Smooth muscle cell (in vitro differentiated cells): ENCODE data around the gene BNIP3. TPM values are rescaled to one million over a fixed set of nuclear protein-coding genes. Genes with fewer than 3 reads are reported as not detected.

ENCODE experiments used
- DNase-seq: peaks from one replicate; lab custom pipeline; 2025; ENCODE audit not compliant: unreplicated experiment; lab: John Stamatoyannopoulos, UW
- H2AFZ ChIP-seq: fragments of 200-600 bp; sonication (generic); 2 replicates; pipeline ENCODE4 v1.6.0; 2016; ENCODE audit warnings: antibody characterized with exemption, low read depth, mild to moderate bottlenecking
- H3F3A ChIP-seq: fragments of 200-600 bp; sonication (generic); 2 replicates; pipeline ENCODE4 v1.6.0; 2017; ENCODE audit warnings: antibody characterized with exemption, low read depth
- H3K27ac ChIP-seq: fragments of 200-600 bp; sonication (generic); 2 replicates; pipeline ENCODE4 v1.5.1; 2016; ENCODE audit warnings: low read depth, mild to moderate bottlenecking
- H3K27me3 ChIP-seq: fragments of 200-600 bp; sonication (generic); 2 replicates; pipeline ENCODE4 v1.6.1; 2016; ENCODE audit warnings: low read depth, mild to moderate bottlenecking
- H3K36me3 ChIP-seq: fragments of 200-600 bp; sonication (generic); 2 replicates; pipeline ENCODE4 v1.5.1; 2016; ENCODE audit warnings: low read depth
- H3K4me1 ChIP-seq: fragments of 200-600 bp; sonication (generic); 2 replicates; pipeline ENCODE4 v1.5.1; 2016; ENCODE audit warnings: low read depth
- H3K4me2 ChIP-seq: fragments of 200-600 bp; sonication (generic); 2 replicates; pipeline ENCODE4 v1.6.0; 2016; ENCODE audit warnings: mild to moderate bottlenecking
- H3K4me3 ChIP-seq: fragments of 200-600 bp; sonication (generic); 2 replicates; pipeline ENCODE4 v1.5.1; 2016; ENCODE audit warnings: mild to moderate bottlenecking
- H3K79me2 ChIP-seq: fragments of 200-600 bp; sonication (generic); 2 replicates; pipeline ENCODE4 v1.6.0; 2016; ENCODE audit warnings: low read depth, mild to moderate bottlenecking
- H3K9ac ChIP-seq: fragments of 200-600 bp; sonication (generic); 2 replicates; pipeline ENCODE4 v1.6.0; 2016; ENCODE audit warnings: low read depth
- H3K9me3 ChIP-seq: fragments of 200-600 bp; sonication (generic); replicated peaks from 2 replicates; pipeline ENCODE4 v1.5.1; 2016; ENCODE audit warnings: low read depth
- H4K20me1 ChIP-seq: fragments of 200-600 bp; sonication (generic); 2 replicates; pipeline ENCODE4 v1.6.0; 2016; ENCODE audit warnings: low read depth
- CTCF ChIP-seq: fragments of 200-600 bp; sonication (generic); IDR thresholded peaks from 2 replicates; pipeline ENCODE4 v1.5.1; 2017; ENCODE audit warnings: borderline replicate concordance, mild to moderate bottlenecking, antibody characterized with exemption; ENCODE audit not compliant: insufficient read depth, poor library complexity, severe bottlenecking
- WGBS: methylation state at CpG from one replicate; pipeline ENCODE4 v1.1.7; 2016; ENCODE audit warnings: low lambda C conversion rate; 5-methylcytosine and 5-hydroxymethylcytosine counted together
- polyA plus RNA-seq: library from polyadenylated mRNA; unstranded; fragments of >200 nt; fragmentation: Nextera tagmentation; extraction: Ambion mirVana; gene quantifications from 2 replicates; pipeline ENCODE4 v1.2.1, GENCODE V29; 2016
- total RNA-seq: library from RNA; depleted of rRNA; stranded (reverse); fragments of >200 nt; gene quantifications from 2 replicates; pipeline ENCODE4 v1.2.3, GENCODE V29; 2014

The BNIP3 gene, protein sequence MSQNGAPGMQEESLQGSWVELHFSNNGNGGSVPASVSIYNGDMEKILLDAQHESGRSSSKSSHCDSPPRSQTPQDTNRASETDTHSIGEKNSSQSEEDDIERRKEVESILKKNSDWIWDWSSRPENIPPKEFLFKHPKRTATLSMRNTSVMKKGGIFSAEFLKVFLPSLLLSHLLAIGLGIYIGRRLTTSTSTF
- total RNA-seq (290 and 292 TPM in 2 replicates), polyA plus RNA-seq (213 and 244 TPM in 2 replicates)

DNA sequence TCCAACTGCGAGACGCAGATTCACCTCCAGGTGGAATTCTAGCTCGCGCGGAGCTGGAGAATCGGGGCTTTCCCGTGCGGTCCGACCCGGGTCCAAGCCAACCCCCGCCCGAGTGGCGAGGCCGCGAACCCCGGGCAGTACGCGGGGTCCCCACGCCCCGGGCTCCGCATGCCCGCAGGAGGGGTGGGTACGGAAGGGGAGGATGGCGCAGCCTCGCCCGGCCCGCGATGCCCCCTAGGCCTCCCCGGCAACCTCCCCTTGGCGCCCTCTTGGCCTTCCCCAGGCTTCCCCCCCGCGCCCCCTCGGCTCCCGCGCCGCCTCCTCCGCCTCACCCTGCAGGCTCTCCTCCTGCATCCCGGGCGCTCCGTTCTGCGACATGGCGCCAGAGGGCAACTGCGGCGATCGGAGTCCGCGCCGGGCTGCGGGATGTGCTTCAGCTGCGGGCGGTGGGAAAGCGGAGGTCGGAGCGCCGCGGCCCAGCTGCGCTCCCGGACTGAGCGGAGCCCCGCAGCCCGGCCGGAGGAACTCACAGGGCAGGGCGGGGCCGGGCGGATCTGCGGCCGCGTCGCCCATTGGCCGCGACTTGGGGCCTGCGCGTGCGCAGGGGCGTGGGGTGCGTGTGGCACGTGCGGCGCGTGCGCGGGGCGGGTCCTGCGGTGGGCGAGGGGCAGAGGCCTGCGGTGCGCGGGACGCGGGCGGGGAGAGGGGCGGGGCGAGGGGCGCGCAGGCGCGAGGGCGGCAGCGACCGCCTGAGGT, at the start of gene BNIP3:
BNIP3 (minus strand) TSS at position 495 of the 756 bp plus-strand sequence; CDS start at position 378, 117 bp downstream.
- Histone ChIP-seq H3K4me1 (peaks cover 23% of the 10 kb centered on the region), H3K27ac (peak within 1 kb of the TSS; percentile 63), H3K4me2 (peak within 1 kb of the TSS; percentile 97), H2AFZ (peak within 1 kb of the TSS; percentile 48), H3K9ac (peak within 1 kb of the TSS; percentile 46), H3K27me3 (no peaks in the 10 kb centered on the region), H3K4me3 (peak within 1 kb of the TSS; percentile 67), H3F3A (peaks cover 14% of the 10 kb centered on the region), H3K9me3 (no peaks in the 10 kb centered on the region), H3K36me3 (no peaks in the 10 kb centered on the region), H4K20me1 (peaks cover 47% of the 10 kb centered on the region), H3K79me2 (peaks cover 51% of the 10 kb centered on the region)
- 3% methylated on average over 36 of the region's 100 CpGs for WGBS
- peak; percentile 92 for DNase-seq
- TF ChIP-seq CTCF: no peak

GRCh38 chr10:132030898-132031463, 49.3 kb upstream of the BNIP3 start:
- Histone ChIP-seq H4K20me1 (no peaks in the 10 kb centered on the region), H3K4me2 (no peak overlapping the region), H3F3A (no peaks in the 10 kb centered on the region), H2AFZ (no peak overlapping the region), H3K36me3 (no peaks in the 10 kb centered on the region), H3K4me1 (no peaks in the 10 kb centered on the region), H3K27me3 (peaks cover 53% of the 10 kb centered on the region), H3K79me2 (no peaks in the 10 kb centered on the region), H3K27ac (no peak overlapping the region), H3K9ac (no peak overlapping the region), H3K4me3 (no peak overlapping the region), H3K9me3 (no peaks in the 10 kb centered on the region)
- DNase-seq: no peak
- no peak for TF ChIP-seq CTCF
- WGBS: 85% methylated on average over 12 of the region's 12 CpGs

GRCh38 chr10:132028706-132029105, 47.0 kb upstream of the BNIP3 start:
- Histone ChIP-seq H3K4me2 (no peak overlapping the region), H3K4me3 (no peak overlapping the region), H3K27me3 (peaks cover 47% of the 10 kb centered on the region), H3K79me2 (no peaks in the 10 kb centered on the region), H3K9ac (no peak overlapping the region), H3K27ac (no peak overlapping the region), H4K20me1 (no peaks in the 10 kb centered on the region), H3K9me3 (no peaks in the 10 kb centered on the region), H3K4me1 (no peaks in the 10 kb centered on the region), H3F3A (no peaks in the 10 kb centered on the region), H2AFZ (no peak overlapping the region), H3K36me3 (no peaks in the 10 kb centered on the region)
- TF ChIP-seq CTCF: no peak
- 88% methylated on average over 6 of the region's 6 CpGs for WGBS
- no peak for DNase-seq
